Measurements from ENCODE around the gene MT1B. TPM values are rescaled to one million over a fixed set of nuclear protein-coding genes. Genes with fewer than 3 reads are reported as not detected.
A peak's percentile ranks its signal among the peaks of the same experiment; 100 is the strongest.

The MT1B gene
- total and polyA plus RNA-seq, 2 of the 13 experiments (the other 11 are each of a cell fraction or from before 2014, with no cell fraction given), result 0.89 TPM; not detected in 1

- TF ChIP-seq HOMEZ (CRISPR knock-in tag; IDR thresholded peaks at IDR 0.05; ENCODE audit: low read depth), result no peak
- TF ChIP-seq AFF4 (CRISPR knock-in tag; IDR thresholded peaks at IDR 0.05), result no peak
- TF ChIP-seq, protein P1, sequence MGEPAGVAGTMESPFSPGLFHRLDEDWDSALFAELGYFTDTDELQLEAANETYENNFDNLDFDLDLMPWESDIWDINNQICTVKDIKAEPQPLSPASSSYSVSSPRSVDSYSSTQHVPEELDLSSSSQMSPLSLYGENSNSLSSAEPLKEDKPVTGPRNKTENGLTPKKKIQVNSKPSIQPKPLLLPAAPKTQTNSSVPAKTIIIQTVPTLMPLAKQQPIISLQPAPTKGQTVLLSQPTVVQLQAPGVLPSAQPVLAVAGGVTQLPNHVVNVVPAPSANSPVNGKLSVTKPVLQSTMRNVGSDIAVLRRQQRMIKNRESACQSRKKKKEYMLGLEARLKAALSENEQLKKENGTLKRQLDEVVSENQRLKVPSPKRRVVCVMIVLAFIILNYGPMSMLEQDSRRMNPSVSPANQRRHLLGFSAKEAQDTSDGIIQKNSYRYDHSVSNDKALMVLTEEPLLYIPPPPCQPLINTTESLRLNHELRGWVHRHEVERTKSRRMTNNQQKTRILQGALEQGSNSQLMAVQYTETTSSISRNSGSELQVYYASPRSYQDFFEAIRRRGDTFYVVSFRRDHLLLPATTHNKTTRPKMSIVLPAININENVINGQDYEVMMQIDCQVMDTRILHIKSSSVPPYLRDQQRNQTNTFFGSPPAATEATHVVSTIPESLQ (CRISPR knock-in tag; conservative IDR thresholded peaks at IDR 0.05), result no peak
- TF ChIP-seq ZNF124 (CRISPR knock-in tag; IDR thresholded peaks at IDR 0.05), result no peak
- peak; percentile 60; the same call in 1 of the 2 replicates for TF ChIP-seq ZSCAN29 (CRISPR knock-in tag; conservative IDR thresholded peaks at IDR 0.05)
- no peak for TF ChIP-seq KIAA2018 (CRISPR knock-in tag; IDR thresholded peaks at IDR 0.05; ENCODE audit: borderline replicate concordance)
- no peak for TF ChIP-seq ZNF562 (CRISPR knock-in tag; IDR thresholded peaks at IDR 0.05; ENCODE audit: borderline replicate concordance)
- TF ChIP-seq ZNF552 (CRISPR knock-in tag; IDR thresholded peaks at IDR 0.05; ENCODE audit: borderline replicate concordance), result no peak
- TF ChIP-seq HBP1 (CRISPR knock-in tag; IDR thresholded peaks at IDR 0.05; ENCODE audit: low read depth), result no peak
- TF ChIP-seq TP53 (CRISPR knock-in tag; conservative IDR thresholded peaks at IDR 0.05), result no peak
These were observed 8.5 kb upstream of the MT1B start (continued) for GRCh38 chr16:56643080-56643778.
